ENCODE results near the gene MLIP.

- TF ChIP-seq POLR2A (IDR thresholded peaks at IDR 0.05), result no peak
- TF ChIP-seq, protein P1, sequence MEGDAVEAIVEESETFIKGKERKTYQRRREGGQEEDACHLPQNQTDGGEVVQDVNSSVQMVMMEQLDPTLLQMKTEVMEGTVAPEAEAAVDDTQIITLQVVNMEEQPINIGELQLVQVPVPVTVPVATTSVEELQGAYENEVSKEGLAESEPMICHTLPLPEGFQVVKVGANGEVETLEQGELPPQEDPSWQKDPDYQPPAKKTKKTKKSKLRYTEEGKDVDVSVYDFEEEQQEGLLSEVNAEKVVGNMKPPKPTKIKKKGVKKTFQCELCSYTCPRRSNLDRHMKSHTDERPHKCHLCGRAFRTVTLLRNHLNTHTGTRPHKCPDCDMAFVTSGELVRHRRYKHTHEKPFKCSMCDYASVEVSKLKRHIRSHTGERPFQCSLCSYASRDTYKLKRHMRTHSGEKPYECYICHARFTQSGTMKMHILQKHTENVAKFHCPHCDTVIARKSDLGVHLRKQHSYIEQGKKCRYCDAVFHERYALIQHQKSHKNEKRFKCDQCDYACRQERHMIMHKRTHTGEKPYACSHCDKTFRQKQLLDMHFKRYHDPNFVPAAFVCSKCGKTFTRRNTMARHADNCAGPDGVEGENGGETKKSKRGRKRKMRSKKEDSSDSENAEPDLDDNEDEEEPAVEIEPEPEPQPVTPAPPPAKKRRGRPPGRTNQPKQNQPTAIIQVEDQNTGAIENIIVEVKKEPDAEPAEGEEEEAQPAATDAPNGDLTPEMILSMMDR (IDR thresholded peaks at IDR 0.05), result no peak
These were observed 141.7 kb downstream of the MLIP start for GRCh38 chr6:54252916-54253315.
